HUES48 (cell line): ENCODE measurements around the gene UNC45A.
"Not testable (repeated sequence)": the region's sequence is repeated elsewhere in the genome, so short reads cannot be mapped to it uniquely, and the experiment has no call there.

Experiments
- H3K27ac ChIP-seq: one replicate; pipeline ENCODE4 v1.7.0; 2013; ENCODE audit warnings: low read depth, low read length, inconsistent platforms
- H3K27me3 ChIP-seq: 2 replicates; pipeline ENCODE4 v1.6.1; 2013; ENCODE audit warnings: mild to moderate bottlenecking, low read length; ENCODE audit not compliant: control insufficient read depth, insufficient read depth
- H3K36me3 ChIP-seq: 2 replicates; pipeline ENCODE4 v1.6.1; 2013; ENCODE audit warnings: low read length; ENCODE audit not compliant: control insufficient read depth, insufficient read depth
- H3K4me1 ChIP-seq: 2 replicates; pipeline ENCODE4 v1.6.1; 2013; ENCODE audit warnings: mild to moderate bottlenecking, low read length; ENCODE audit not compliant: control insufficient read depth, insufficient read depth
- H3K4me3 ChIP-seq: 2 replicates; pipeline ENCODE4 v1.5.1; 2013; ENCODE audit warnings: mild to moderate bottlenecking, low read depth, low read length
- H3K9ac ChIP-seq: 2 replicates; pipeline ENCODE4 v1.6.1; 2013; ENCODE audit warnings: mild to moderate bottlenecking, low read depth, low read length, moderate library complexity
- H3K9me3 ChIP-seq: 2 replicates; pipeline ENCODE4 v1.6.1; 2013; ENCODE audit warnings: low read length; ENCODE audit not compliant: control insufficient read depth, insufficient read depth

UNC45A gene

DNA sequence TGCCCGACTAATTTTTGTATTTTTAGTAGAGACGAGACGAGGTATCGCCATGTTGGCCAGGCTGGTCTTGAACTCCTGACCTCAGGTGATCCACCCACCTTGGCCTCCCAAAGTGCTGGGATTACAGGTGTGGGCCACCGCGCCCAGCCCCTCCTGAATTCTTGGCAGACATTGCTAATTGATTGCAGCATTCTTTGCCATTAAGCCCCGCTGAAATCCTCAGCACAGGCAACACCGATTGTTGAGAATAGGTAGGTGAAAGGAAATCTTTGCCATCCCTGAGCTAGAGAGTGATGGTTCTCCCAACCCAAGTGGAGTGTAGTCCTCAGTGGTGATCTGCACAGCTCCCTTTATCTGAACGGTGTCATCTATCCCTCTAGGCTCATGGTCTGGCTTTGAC is 30.3 kb upstream of the UNC45A start:
- peaks cover 20% of the 10 kb centered on the region for H3K27me3 ChIP-seq
- no peak overlapping the region for H3K9ac ChIP-seq
- H3K36me3 ChIP-seq, result peaks cover 7% of the 10 kb centered on the region; the same call in 1 of the 2 replicates
- no peak overlapping the region for H3K27ac ChIP-seq
- H3K9me3 ChIP-seq, result no peaks in the 10 kb centered on the region
- H3K4me3 ChIP-seq, result no peak overlapping the region
- peaks cover 16% of the 10 kb centered on the region for H3K4me1 ChIP-seq

DNA sequence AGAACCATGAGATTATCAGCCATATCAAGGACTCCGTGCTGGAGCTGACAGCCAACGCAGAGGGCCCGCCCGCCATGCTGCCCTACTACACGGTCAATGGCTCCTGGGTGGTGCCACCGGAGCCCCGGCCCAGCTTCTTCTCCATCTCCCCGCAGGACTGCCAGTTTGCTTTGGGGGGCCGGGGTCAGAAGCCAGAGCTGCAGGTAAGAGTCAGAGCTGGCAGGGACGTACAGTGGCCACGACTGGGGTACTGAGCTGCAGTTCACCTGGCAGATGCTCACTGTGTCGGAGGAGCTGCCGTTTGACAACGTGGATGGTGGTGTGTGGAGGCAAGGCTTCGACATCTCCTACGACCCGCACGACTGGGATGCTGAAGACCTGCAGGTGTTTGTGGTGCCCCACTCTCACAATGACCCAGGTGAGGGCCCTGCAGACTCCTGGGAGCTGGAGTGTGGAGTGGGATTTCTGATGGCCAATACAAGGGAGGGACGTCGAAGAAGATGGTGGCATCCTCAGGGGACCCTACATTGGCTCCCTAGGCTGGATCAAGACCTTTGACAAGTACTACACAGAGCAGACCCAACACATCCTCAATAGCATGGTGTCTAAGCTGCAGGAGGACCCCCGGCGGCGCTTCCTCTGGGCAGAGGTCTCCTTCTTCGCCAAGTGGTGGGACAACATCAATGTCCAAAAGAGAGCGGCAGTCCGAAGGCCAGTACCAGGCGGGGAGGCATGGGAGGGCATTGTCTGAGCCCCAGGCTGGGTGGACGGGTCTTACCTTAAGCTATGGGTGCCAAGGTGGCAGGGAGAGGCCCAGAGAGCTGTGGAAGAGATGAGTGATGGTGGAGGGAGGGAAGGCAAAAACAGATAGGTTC is 29.5 kb upstream of the UNC45A start:
- no peak overlapping the region for H3K27ac ChIP-seq
- H3K4me1 ChIP-seq, result peaks cover 16% of the 10 kb centered on the region
- no peak overlapping the region for H3K9ac ChIP-seq
- peaks cover 20% of the 10 kb centered on the region for H3K27me3 ChIP-seq
- peaks cover 11% of the 10 kb centered on the region; the same call in 1 of the 2 replicates for H3K36me3 ChIP-seq
- H3K4me3 ChIP-seq, result no peak overlapping the region
- no peaks in the 10 kb centered on the region for H3K9me3 ChIP-seq

DNA sequence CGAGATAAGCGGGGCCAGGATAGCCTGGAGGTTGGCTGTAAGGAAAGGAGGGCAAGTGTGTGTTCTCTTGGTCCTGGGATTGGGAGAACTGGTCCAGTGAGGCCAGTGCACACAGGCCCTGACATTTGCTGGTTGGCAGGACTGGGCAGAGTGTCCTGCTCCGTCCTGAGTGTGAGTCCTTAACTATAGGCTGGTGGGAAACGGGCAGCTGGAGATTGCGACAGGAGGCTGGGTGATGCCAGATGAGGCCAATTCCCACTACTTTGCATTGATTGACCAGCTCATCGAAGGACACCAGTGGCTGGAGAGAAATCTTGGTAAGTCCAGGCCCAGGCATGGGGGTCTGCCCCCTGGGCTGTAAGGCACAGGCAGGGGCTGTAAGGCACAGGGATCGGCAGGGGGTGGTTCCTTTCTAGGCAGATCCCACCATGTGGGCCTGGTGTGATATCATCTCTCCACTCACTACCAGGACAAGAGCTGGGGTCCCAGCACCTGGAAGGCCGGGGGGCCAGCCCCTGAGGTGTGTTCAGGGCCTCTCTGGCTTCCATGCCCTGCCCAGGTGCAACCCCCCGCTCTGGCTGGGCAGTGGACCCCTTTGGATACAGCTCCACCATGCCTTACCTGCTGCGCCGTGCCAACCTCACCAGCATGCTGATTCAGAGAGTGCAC is 28.8 kb upstream of the UNC45A start:
- Histone ChIP-seq H3K27me3 (peaks cover 17% of the 10 kb centered on the region), H3K27ac (no peak overlapping the region), H3K4me3 (no peak overlapping the region), H3K9ac (no peak overlapping the region), H3K4me1 (peaks cover 16% of the 10 kb centered on the region), H3K36me3 (peaks cover 15% of the 10 kb centered on the region), H3K9me3 (no peaks in the 10 kb centered on the region)

DNA sequence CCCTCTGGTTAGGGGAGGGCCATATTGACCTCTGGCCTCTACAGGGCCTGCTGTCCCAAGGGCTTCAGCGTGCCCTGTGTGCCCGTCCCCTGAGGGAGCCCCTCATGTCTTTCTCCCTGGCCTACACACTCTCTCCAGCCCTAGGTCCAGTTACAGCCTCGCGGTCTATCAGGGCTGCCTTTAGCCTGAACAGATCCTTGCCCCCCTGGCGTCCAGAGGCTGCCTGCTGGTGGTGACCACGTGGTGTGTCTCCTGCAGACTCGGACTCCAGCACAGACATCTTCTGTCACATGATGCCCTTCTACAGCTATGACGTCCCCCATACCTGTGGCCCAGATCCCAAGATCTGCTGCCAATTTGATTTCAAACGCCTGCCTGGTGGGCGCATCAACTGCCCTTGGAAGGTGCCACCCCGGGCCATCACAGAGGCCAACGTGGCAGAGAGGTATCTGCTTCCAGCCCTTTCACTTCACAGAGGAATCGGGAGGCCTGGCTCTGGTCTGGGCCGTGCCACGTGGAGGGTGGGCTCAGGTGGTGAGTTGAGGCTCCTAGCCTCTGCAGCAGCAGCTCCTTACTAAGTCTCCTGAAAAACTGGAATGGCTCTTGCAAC is 27.9 kb upstream of the UNC45A start:
- Histone ChIP-seq H3K27me3 (peaks cover 11% of the 10 kb centered on the region), H3K36me3 (peaks cover 23% of the 10 kb centered on the region), H3K27ac (no peak overlapping the region), H3K9me3 (no peaks in the 10 kb centered on the region), H3K4me3 (no peak overlapping the region), H3K4me1 (peaks cover 8% of the 10 kb centered on the region), H3K9ac (no peak overlapping the region)

DNA sequence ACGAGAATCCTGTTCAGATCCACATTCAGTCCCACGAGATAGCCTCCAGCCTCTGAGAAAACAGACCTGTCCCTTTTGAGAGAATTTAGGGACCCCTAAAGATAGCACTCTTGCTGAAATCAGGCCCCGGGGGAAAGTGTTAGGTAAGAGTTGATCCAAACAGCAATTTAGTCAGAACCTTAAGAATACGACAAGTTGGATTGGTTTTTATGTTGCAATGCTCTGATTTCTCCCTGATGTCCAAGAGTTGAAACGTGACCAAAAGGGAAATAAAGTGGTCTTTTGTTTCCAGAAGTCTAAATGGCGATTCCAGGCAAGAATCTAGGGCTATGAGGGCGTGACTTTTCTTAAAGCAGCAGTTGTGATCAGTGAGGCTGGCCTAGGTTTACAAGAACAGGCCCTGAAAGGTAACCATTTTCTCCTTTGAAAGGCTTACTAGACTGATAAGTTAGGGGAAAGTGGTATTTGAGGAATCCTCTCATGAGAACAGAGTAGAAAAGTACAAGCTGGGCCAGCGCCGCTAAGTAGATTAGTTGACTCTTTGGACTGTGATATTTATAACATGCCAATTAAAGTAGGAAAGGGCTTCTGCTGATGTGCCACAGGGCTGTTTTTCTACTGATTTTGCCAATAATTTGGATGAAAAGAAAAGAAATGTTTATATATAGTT is 27.1 kb upstream of the UNC45A start:
- peaks cover 8% of the 10 kb centered on the region for H3K4me1 ChIP-seq
- peaks cover 11% of the 10 kb centered on the region for H3K27me3 ChIP-seq
- H3K9ac ChIP-seq, result no peak overlapping the region
- no peak overlapping the region for H3K27ac ChIP-seq
- H3K36me3 ChIP-seq, result peaks cover 24% of the 10 kb centered on the region
- no peak overlapping the region for H3K4me3 ChIP-seq
- H3K9me3 ChIP-seq, result no peaks in the 10 kb centered on the region

DNA sequence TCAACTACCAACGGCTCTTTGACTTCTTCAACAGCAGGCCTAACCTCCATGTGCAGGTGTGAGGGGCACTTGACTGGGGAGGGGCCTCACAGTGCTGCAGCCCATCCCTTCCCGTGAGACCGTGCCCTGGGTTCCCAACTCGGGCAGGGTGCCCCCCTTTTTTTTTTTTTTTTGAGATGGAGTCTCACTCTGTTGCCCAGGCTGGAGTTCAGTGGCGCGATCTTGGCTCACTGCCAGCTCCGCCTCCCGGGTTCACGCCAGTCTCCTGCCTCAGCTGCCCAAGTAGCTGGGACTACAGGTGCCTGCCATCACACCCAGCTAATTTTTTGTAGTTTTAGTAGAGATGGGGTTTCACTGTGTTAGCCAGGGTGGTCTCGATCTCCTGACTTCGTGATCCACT is 25.6 kb upstream of the UNC45A start:
- not testable (repeated sequence) for H3K27ac ChIP-seq, H3K4me1 ChIP-seq, H3K4me3 ChIP-seq, H3K27me3 ChIP-seq, H3K9ac ChIP-seq, H3K9me3 ChIP-seq
- peaks cover 31% of the 10 kb centered on the region for H3K36me3 ChIP-seq

DNA sequence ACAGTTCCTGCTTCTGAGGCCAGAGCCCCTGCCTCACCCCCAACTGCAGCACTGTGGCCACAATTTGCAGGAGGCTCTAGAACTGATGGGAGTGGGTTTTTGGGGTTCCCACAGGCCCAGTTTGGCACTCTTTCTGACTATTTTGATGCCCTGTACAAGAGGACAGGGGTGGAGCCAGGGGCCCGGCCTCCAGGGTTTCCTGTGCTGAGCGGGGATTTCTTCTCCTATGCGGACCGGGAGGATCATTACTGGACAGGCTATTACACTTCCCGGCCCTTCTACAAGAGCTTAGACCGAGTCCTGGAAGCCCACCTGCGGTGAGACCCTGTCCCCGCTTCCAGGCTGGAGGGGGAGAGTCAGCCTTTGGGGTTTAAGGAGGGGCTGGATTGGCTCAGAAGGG is 25.1 kb upstream of the UNC45A start:
- Histone ChIP-seq H3K27ac (no peak overlapping the region), H3K4me3 (no peak overlapping the region), H3K36me3 (peaks cover 31% of the 10 kb centered on the region), H3K27me3 (no peaks in the 10 kb centered on the region), H3K9ac (no peak overlapping the region), H3K4me1 (no peaks in the 10 kb centered on the region), H3K9me3 (no peaks in the 10 kb centered on the region)

DNA sequence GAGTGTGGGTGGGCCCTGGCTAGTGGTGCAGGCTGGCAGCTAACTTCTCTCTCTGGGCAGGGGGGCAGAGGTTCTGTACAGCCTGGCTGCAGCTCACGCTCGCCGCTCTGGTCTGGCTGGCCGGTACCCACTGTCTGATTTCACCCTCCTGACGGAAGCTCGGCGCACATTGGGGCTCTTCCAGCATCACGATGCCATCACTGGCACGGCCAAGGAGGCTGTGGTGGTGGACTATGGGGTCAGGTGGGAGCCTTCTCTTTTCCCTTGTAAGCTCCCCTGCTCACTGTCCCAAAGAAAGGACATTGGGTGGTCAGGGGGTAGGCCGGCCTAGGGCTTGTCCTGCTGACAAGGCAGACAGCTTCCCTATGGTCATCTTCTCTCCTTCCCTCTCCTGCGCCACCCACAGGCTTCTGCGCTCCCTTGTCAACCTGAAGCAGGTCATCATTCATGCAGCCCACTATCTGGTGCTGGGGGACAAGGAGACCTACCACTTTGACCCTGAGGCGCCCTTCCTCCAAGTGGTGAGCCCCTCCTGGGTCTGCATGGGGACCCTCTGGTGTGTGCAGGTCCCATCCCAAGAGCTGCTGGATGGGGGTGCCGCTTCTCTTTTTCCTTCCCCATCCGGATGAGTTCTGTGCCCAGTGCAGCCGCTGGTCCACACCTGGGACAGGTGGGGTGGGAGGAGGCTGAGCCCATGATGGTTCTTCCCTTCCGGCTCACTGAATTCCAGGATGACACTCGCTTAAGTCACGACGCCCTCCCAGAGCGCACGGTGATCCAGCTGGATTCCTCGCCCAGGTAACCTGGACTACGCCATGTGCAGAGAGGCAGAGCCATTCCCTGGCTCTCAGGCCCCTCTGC is 24.4 kb upstream of the UNC45A start:
- Histone ChIP-seq H3K4me1 (no peaks in the 10 kb centered on the region), H3K27ac (no peak overlapping the region), H3K4me3 (no peak overlapping the region), H3K9me3 (no peaks in the 10 kb centered on the region), H3K27me3 (no peaks in the 10 kb centered on the region), H3K9ac (no peak overlapping the region), H3K36me3 (peaks cover 30% of the 10 kb centered on the region)

DNA sequence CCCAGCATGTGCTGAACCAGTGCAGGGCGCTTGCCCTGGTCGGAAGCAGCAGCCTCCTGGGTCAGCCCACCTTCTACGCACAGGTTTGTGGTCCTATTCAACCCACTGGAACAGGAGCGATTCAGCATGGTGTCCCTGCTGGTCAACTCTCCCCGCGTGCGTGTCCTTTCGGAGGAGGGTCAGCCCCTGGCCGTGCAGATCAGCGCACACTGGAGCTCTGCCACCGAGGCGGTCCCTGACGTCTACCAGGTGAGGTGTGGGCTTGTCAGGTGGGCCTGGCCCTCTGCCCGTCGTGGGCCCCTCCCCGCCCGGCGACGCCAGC is 23.8 kb upstream of the UNC45A start:
- Histone ChIP-seq H3K27ac (no peak overlapping the region), H3K4me3 (no peak overlapping the region), H3K4me1 (no peaks in the 10 kb centered on the region), H3K27me3 (no peaks in the 10 kb centered on the region), H3K9ac (no peak overlapping the region), H3K9me3 (no peaks in the 10 kb centered on the region), H3K36me3 (peaks cover 29% of the 10 kb centered on the region)
